Measurements from ENCODE around the gene KCNN1.
"Not testable (repeated sequence)": the region's sequence is repeated elsewhere in the genome, so short reads cannot be mapped to it uniquely, and the experiment has no call there.

KCNN1 gene

DNA sequence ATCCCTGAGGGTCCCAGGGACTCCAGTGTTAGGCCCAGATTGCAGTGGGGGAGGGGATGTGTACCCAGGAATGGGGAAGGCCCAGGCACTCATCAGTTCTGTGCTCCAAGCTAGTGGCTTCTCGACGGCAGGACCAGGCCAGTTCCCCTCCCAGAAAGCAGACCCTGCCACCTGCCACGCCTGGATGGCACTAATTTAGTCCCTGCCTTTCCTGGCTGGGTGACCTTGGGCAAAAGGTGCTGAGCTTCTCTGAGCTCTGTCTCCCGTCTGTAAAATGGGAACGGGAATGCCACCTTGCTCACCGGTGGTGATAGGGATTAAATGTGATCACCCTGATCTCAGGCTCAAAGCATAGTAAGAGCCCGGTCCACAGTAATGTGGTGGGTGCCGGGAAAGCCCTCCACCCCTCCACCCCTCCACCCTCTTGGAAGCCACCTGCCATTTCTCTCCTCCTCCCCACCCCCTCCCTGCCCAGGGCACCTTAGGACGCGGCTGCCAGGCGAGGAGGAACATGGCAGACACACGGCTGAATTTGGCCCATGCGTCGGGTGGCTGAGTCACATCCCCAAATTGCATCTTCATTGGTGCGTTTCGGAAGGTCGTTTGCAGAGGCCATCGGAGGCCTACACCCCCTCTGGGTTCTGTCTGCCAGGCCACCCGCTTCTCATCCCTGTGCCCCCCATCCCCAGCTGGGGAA, 2.3 kb downstream of the KCNN1 start:
- no peak for DNase-seq

- no peak for DNase-seq
Measured at GRCh38 chr19:17972230-17972629, 5.3 kb downstream of the KCNN1 start.

DNA sequence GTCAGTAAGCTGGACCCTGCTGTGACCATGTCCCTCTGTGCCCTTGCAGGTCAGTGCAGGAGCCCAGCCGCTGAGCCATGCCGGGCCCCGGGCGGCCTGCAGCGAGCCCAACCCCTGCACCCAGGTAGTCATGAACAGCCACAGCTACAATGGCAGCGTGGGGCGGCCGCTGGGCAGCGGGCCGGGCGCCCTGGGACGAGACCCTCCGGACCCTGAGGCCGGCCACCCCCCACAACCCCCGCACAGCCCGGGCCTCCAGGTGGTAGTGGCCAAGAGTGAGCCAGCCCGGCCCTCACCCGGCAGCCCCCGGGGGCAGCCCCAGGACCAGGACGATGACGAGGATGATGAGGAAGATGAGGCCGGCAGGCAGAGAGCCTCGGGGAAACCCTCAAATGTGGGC, 6.9 kb downstream of the KCNN1 start:
- DNase-seq: no peak

GRCh38 chr19:17974551-17974950, 7.6 kb downstream of the KCNN1 start:
- no peak for DNase-seq

DNA sequence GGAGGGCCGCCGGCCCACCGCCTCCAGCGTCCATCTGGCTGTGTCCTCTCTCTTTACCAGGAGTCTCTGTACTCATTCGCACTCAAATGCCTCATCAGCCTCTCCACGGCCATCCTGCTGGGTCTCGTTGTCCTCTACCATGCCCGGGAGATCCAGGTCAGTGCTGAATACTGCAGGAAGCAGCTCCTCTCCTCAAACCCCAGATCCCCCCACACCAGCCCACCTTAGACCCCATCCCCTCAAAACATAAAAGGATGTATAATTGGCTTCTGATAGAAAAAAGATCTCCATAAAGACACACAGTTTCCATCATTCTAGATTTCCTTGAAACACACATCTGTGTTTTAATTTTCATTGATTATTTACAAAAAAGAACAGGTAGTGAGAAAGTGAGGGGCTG, 8.1 kb downstream of the KCNN1 start:
- no peak for DNase-seq

DNA sequence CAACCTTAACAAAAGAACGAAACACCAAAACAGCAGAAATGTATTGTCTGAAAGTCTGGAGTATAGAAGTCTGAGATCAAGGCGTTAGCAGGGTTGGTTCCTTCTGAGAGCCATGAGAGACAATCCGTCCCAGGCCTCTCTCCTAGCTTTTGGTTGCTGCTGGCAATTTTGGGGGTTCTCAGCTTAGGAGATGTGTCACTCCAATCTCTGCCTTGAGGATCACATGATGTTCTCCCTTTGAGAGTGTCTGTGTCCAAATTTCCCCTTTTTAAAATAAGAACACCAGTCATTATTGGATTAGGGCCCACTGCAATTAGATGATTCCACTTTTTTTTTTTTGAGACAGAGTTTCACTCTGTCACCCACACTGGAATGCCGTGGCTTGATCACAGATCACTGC, 10.1 kb downstream of the KCNN1 start:
- DNase-seq: no peak

GRCh38 chr19:17977488-17977887, 10.6 kb downstream of the KCNN1 start:
- DNase-seq: no peak

GRCh38 chr19:17981611-17982010, 14.7 kb downstream of the KCNN1 start:
- DNase-seq: no peak

DNA sequence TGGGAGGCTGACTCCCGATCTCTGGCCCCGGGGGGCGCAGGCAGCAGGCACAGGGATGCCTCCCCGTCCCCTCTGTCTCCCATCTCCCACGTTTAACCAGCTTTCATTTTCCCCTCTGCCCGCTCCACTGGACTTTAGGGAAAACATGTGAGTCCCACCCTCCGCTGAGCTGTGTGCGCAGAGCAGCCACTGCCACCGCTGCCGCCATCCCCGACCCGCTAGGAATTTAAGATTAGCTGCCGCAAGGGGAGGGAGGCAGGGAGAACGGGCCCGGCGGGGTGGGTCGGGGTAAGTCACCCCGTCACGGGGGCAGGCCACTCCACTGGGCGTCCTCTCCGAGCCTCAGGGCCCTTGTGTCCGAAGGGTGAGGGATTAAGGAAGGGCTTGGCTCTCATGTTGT, 15.5 kb downstream of the KCNN1 start:
- no peak for DNase-seq

- no peak for DNase-seq
Measured at GRCh38 chr19:17985037-17985818, 18.3 kb downstream of the KCNN1 start.

DNA sequence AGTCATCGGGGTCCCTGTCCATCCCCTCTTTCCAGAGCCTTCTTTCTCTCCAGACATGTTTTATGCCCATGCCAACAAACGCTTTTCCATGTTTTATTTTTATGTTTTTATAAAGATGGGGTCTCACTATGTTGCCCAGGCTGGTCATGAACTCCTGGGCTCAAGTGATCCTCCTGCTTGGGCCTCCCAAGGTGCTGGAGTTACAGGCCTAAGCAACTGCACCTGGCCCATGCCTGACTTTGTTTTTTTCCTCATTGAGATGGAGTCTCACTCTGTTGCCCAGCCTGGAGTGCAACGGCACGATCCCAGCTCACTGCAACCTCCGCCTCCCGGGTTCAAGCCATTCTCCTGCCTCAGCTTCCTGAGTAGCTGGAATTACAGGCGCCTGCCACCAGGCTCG, 19.7 kb downstream of the KCNN1 start:
- not testable (repeated sequence) for DNase-seq

DNA sequence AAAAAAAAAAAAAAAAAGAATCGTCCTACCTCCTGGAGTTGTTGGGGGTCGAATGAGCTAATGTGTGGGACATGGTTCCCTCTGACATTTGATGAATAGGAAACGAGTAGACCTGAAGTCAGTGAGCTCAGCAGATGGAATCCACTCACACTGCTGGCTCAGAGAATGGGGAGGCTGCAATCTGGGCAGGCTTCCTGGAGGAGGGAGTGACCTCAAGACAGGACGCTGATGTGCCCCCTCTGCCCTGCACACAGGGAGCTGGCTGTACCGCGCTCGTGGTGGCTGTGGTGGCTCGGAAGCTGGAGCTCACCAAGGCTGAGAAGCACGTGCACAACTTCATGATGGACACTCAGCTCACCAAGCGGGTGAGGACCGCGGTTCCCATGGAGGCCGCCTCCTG, 21.3 kb downstream of the KCNN1 start:
- no peak for DNase-seq

DNA sequence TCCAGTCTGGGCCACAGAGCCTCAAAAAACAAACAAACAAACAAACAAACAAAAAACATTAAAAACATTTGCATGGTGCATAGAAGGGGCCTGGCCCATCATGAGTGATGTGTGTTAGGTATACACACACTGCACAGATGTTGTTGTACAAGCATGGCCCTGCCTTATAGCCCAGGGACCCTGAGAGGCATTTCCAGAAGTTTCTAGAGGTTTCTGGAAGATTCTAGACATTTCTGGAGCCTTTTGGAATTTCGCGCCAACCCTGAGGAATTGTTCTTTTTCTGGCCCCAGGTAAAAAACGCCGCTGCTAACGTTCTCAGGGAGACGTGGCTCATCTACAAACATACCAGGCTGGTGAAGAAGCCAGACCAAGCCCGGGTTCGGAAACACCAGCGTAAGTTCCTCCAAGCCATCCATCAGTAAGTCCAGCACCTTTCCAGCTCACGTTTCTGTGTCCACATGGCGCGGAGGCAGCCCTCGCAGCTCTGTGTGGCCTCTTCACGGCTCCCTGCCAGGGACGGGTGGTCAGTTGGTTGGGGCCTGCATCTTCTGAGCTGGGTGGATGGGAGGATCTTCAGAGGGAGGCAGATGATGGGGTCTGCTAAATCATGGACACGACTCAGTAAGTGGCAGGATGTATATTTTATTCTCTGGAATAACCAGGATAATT, 22.7 kb downstream of the KCNN1 start:
- DNase-seq: no peak

DNA sequence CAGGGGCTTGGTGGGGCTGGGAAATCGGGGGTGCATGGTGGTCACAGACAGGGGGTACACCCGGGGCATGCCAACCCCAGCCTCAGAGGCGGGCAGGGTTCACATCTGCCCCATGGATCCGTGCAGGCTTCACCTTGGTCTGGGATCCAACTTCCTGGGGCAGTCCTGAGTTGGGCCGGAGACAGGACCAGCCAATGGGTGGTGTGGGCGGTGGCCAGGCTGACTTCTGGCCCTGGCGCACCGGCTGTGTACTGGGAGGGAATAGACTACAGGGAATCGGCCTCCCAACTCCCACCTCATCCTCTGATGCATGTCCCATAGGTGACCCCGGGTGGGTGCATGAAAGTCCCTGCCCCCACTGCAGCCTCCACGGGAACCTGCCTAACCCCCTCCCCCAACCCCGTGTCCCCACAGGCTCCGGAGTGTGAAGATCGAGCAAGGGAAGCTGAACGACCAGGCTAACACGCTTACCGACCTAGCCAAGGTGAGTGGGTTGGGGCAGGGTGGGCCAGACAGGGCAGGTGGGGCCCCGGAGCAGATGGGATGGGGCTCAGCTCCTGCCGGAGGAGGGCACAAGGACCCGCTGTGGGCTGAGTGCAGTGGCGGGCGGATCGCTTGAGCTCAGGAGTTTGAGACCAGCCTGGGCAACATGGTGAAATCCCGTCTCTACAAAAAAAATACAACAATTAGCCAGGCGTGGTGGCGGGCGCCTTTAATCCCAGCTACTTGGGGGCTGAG, 26.3 kb downstream of the KCNN1 start:
- DNase-seq: no peak

GRCh38 chr19:17996826-17997316, 30.0 kb downstream of the KCNN1 start:
- no peak for DNase-seq

DNA sequence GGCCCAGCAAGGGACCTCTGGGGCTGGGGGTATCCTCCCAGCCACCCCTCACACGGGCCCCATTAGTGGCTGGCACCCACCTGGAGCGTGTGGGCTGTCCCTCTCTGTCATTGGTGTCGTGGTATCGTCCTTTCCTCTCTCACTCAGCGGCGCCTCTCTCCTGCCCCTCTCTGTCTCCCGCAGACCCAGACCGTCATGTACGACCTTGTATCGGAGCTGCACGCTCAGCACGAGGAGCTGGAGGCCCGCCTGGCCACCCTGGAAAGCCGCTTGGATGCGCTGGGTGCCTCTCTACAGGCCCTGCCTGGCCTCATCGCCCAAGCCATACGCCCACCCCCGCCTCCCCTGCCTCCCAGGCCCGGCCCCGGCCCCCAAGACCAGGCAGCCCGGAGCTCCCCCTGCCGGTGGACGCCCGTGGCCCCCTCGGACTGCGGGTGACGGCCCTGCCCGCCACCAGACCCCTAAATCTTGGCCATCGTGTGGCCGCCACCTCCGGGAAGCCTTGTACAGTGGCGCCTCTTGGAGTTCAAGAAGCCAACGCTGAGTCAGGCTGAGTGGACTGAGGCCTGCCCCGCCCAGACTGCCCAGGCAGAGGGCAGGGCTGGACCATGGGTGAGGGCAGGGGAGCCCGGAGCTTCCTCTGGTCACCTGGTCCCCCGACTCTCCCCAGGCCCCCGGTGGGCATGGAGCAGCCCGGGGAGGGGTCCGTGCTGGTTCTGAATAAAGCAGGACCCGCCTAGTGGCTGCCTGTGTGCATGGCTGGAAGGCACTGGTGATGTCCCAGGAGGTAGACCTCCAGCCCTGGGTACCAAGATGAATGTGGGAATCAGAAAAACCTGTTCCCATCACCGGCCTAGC, 31.3 kb downstream of the KCNN1 start:
- DNase-seq: no peak

- DNase-seq: no peak
Measured at GRCh38 chr19:17998827-17999150, 31.9 kb downstream of the KCNN1 start.

DNA sequence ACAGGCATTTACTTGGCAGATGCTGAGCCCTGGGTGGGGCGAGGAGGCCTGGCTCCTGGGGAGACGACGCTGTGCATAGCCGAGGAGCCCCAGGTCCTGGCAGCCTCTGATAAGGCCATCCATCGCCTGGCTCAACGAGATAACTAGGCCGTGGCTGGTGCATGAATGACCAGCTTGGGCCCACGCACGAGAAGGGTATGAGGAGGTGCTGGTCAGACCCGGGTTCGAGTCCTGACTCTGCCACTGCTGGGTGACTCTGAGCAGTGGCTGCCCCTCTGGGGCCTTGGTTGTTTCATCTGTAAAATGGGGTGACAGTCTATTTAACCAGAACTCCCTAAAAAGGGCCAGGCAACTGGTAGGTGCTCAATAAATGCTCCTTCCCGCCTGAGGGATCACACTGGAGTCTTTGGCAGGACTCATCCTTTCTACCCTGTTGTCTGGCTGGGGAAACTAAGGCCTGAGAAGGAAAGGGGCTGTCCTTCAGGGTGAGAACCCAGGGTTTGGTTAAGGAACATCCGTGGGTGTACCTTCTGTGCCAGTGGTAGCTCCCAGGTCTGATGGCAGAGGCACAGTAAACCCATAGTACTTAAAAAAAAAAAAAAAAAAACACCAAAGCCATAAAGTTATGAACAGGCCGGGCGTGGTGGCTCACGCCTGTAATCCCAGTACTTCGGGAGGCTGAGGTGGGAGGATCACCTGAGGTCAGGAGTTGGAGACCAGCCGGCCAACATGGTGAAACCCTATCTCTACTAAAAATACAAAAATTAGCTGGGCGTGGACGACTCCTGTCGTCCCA, 33.0 kb downstream of the KCNN1 start:
- no peak for DNase-seq

GRCh38 chr19:18000480-18000914, 33.6 kb downstream of the KCNN1 start:
- DNase-seq: no peak

DNA sequence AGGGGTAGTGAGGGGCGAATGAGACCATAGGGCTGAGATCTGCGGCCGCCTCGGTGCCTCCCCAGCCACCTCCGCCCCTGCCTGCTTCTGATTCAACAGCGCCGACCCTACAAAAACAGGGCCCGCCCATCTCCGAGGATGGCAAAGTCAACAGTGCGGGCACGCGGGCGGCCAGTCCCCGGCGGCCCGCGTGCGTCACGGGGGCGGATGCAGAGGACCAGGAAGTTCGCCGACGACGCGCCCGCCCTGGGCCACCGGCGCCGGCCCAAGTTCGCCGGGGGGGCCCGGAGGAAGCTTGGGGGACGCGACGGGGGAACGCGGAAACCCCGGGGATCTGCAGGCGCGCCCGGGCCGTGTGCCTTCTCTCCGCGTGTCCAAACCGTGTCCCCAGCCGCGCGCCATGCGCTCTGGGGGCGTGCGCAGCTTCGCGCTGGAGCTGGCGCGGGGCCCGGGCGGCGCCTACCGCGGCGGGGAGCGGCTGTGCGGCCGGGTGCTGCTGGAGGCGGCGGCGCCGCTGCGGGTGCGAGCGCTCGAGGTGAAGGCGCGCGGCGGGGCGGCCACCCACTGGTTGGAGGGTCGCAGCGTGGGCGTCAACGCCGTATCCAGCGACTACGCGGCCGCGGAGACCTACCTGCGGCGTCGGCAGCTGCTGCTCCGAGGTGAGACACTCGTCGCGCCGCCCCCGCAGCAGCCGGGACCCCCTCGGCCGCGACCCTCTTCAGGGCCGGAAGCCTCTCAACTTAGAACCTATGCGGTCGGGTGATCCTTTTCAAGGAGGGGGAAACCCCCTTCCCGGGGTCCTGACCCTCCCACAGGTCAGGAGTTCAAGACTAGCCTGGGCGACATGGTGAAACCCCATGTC, 34.2 kb downstream of the KCNN1 start:
- no peak for DNase-seq

All from cortex of kidney (tissue), 1 donor.